Ovary (tissue), 9 donors: ENCODE results near the gene MEGF6. TPM values are rescaled to one million over a fixed set of nuclear protein-coding genes. Genes with fewer than 3 reads are reported as not detected.

ENCODE experiments used
- DNase-seq, 5 donors: peaks; one replicate each; pipeline ENCODE4 v3.0.0-alpha.2; 2019 to 2020
- H3K27ac ChIP-seq, 2 donors: fragments of 200-600 bp; one replicate each; pipeline versions ENCODE4 v1.5.1 to v1.8.0; 2019 to 2022
- H3K27me3 ChIP-seq: fragments of 200-600 bp; one replicate; pipeline ENCODE4 v1.8.0; 2022
- H3K36me3 ChIP-seq: fragments of 200-600 bp; sonication (generic); one replicate; pipeline ENCODE4 v1.5.1; 2019
- H3K4me1 ChIP-seq: one replicate; pipeline ENCODE4 v1.8.1; 2013; ENCODE audit warnings: mild to moderate bottlenecking, moderate library complexity; ENCODE audit not compliant: insufficient read depth
- H3K4me3 ChIP-seq: fragments of 200-600 bp; sonication (generic); one replicate; pipeline ENCODE4 v1.5.1; 2017
- H3K9me3 ChIP-seq, 2 donors: fragments of 200-600 bp in 1 of 2; sonication (generic) in 1 of 2; one replicate each; pipeline versions ENCODE4 v1.5.1 to v1.8.1; 2013 to 2019; ENCODE audit warnings: mild to moderate bottlenecking in 1 of 2, moderate library complexity in 1 of 2
- EP300 ChIP-seq: sonication (generic); formaldehyde crosslinking; IDR thresholded peaks from one replicate; pipeline ENCODE4 v1.6.1; 2017; ENCODE audit warnings: antibody characterized with exemption
- POLR2A ChIP-seq: fragments of 450-650 bp; IDR thresholded peaks from one replicate; pipeline ENCODE4 v1.6.1; 2017; ENCODE audit warnings: antibody characterized with exemption, mild to moderate bottlenecking, moderate library complexity
- WGBS, 3 donors: extraction: QIAGEN DNeasy Blood & Tissue Kit in 1 of 3; methylation state at CpG; one replicate each; pipeline versions ENCODE4 v1.1.5 to v1.1.7; 2013 to 2017; 5-methylcytosine and 5-hydroxymethylcytosine counted together
- intact Hi-C, 4 donors: fragments of 100-400 bp; cut with DNase I; formaldehyde crosslinking; loops; one replicate each; pipeline versions ENCODE4 v1.11.0 to v1.15.1; 2022 to 2023
- polyA plus RNA-seq, 2 donors: library from polyadenylated mRNA; stranded (reverse); fragments of 200-250 nt in 1 of 2; fragments of 350-450 nt in 1 of 2; fragmentation: Illumina TruSeq in 1 of 2; extraction: RNeasy Lipid Tissue Mini Kit (QIAGEN cat#74804) in 1 of 2; gene quantifications; one replicate each; pipeline ENCODE4 v1.2.3, GENCODE V29; 2013 to 2014
- total RNA-seq, 7 donors: library from RNA; depleted of rRNA in 2 of 7; stranded (reverse); fragments of >200 nt in 2 of 7; fragmentation: NEBNext Ultra II Directional in 3 of 7; extraction: Animal tissue kit (Norgen Biotek cat#: 25700) in 3 of 7; gene quantifications; one replicate each; pipeline versions ENCODE4 v1.1.0 to v1.2.4, GENCODE V29; 2016 to 2023
- TF ChIP-seq, protein P1 (sequence below), 3 donors: fragments of 450-650 bp in 2 of 3; fragments of 200-600 bp in 1 of 3; IDR thresholded peaks; one replicate each; pipeline versions ENCODE4 v1.5.1 to v1.8.0; 2016 to 2022; ENCODE audit warnings: antibody characterized with exemption in 3 of 3, mild to moderate bottlenecking in 1 of 3
- donor health status: DM: no; HTN: no; CAD: no; lungs with moderate emphysema.
- donor health status: DM: no; HTN: no; CAD: no.
- donor health status: Bipolar disorder and iron deficiency.
- donor health status: DM: yes; HTN: yes; CAD: no.
- donor health status: DM: no; HTN: no; CAD: no.
- donor health status: DM: yes; HTN: yes; CAD: no.

MEGF6 gene
- total and polyA plus RNA-seq, 9 donors: 0.10 to 117 (median 12.5) TPM

DNA sequence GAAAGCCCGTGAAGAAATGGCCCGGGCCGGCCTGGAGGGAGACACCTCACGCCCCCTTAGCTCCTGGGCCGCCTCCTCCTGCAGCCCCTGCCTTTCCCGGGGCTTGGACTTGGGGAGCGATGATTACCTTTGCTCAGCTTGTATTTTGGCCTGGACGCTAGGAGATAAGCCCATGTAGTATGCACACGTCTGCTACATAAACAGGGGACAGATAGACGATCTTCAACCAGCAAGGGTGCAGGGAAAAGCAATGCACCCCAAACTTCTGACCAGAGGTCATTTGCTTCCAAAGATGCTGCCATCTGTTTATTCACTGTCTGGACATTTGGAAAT is 41.9 kb upstream of the MEGF6 start:
- no peak for DNase-seq
- no peaks in the 10 kb centered on the region for H3K9me3 ChIP-seq
- no peak overlapping the region for H3K27ac ChIP-seq
- no peaks in the 10 kb centered on the region for H3K36me3 ChIP-seq
- WGBS, 3 donors: 35 to 38% (median 37%) methylated on average over 10 of the region's 10 CpGs
- H3K27me3 ChIP-seq: peaks cover 12% of the 10 kb centered on the region
- peaks cover 8% of the 10 kb centered on the region for H3K4me1 ChIP-seq
- TF ChIP-seq, protein P1, sequence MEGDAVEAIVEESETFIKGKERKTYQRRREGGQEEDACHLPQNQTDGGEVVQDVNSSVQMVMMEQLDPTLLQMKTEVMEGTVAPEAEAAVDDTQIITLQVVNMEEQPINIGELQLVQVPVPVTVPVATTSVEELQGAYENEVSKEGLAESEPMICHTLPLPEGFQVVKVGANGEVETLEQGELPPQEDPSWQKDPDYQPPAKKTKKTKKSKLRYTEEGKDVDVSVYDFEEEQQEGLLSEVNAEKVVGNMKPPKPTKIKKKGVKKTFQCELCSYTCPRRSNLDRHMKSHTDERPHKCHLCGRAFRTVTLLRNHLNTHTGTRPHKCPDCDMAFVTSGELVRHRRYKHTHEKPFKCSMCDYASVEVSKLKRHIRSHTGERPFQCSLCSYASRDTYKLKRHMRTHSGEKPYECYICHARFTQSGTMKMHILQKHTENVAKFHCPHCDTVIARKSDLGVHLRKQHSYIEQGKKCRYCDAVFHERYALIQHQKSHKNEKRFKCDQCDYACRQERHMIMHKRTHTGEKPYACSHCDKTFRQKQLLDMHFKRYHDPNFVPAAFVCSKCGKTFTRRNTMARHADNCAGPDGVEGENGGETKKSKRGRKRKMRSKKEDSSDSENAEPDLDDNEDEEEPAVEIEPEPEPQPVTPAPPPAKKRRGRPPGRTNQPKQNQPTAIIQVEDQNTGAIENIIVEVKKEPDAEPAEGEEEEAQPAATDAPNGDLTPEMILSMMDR (IDR thresholded peaks at IDR 0.05): no peak
- no peak for TF ChIP-seq EP300
- no peak for TF ChIP-seq POLR2A
- intact Hi-C loops: no loop called here
- H3K4me3 ChIP-seq: no peak overlapping the region

DNA sequence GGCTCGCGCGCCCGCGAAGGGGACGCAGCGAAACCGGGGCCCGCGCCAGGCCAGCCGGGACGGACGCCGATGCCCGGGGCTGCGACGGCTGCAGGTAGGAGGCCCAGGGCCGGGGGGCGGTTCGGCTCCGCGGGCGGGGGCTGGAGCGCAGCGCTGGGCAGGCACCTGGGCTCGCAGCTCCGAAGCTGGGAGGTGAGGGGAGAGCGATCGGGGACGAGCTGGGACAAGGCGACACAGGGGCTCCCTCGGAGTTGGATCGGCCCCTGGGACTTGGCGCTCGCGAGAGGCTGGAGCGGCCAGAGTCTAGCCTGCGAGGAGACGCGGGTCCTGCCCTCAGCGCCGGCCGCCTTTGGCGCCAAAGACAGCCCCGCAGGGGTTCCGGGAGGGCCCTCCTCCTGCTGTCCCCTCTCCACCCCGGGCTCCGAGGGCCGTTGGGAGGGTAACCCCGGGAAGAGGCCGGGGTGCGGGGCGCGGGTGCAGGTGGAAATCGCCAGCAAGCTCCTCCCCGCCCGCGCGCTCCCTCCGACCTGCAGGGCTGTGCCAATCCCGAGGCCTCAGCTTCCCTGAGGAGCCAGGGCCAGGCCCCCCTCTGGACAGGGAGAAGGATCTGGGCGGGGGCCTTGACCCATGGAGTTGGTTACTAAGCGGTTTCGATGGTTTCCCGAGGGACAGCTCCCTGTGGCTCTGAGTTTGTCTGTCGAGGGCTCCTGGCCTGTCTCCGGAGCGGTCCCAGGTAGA is 41.4 kb upstream of the MEGF6 start:
- no peak for TF ChIP-seq EP300
- Histone ChIP-seq H3K4me3 (peak overlapping the region; percentile 2), H3K36me3 (no peaks in the 10 kb centered on the region), H3K9me3 (no peaks in the 10 kb centered on the region), H3K27ac (no peak overlapping the region), H3K27me3 (peaks cover 12% of the 10 kb centered on the region), H3K4me1 (peaks cover 8% of the 10 kb centered on the region)
- DNase-seq: peak in 1 of 5 donors; percentile 28
- WGBS, 3 donors: 4 to 8% (median 5%) methylated on average over 65 to 68 of the region's 68 CpGs
- intact Hi-C loops: no loop called here

DNA sequence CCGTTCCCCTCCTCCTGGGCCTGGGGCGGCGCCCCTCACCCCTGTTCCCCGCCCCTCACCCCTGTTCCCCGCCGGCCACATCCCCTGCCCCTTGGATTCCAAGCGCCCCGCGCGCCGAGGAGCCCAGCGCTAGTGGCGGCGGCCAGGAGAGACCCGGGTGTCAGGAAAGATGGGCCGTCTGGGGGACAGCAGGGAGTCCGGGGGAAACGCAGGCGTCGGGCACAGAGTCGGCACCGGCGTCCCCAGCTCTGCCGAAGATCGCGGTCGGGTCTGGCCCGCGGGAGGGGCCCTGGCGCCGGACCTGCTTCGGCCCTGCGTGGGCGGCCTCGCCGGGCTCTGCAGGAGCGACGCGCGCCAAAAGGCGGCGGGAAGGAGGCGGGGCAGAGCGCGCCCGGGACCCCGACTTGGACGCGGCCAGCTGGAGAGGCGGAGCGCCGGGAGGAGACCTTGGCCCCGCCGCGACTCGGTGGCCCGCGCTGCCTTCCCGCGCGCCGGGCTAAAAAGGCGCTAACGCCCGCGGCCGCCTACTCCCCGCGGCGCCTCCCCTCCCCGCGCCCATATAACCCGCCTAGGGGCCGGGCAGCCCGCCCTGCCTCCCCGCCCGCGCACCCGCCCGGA is 40.7 kb upstream of the MEGF6 start, which contains the start of gene TP73:
Gene TP73, plus strand, starts transcription at position 587 of the 618 bp plus-strand sequence. CDS start 29,850 bp downstream, outside the sequence.
- 1 to 2% (median 1%) methylated on average over 20 to 80 of the region's 80 CpGs for WGBS, 3 donors
- Histone ChIP-seq H3K36me3 (no peaks in the 10 kb centered on the region), H3K9me3 (no peaks in the 10 kb centered on the region), H3K27me3 (peaks cover 12% of the 10 kb centered on the region), H3K27ac (no peak within 1 kb of the TSS), H3K4me3 (peak within 1 kb of the TSS; percentile 31), H3K4me1 (peaks cover 8% of the 10 kb centered on the region)
- intact Hi-C loops: no loop called here
- peak; percentile 33 to 63 (median 61) for DNase-seq
- TF ChIP-seq EP300 (no peak), POLR2A (no peak)
- TF ChIP-seq, protein P1 (IDR thresholded peaks at IDR 0.05): no peak

GRCh38 chr1:3651026-3651929 is 40.0 kb upstream of the MEGF6 start:
- TF ChIP-seq EP300: no peak
- TF ChIP-seq POLR2A: no peak
- TF ChIP-seq, protein P1 (IDR thresholded peaks at IDR 0.05): no peak
- WGBS, 3 donors: 4 to 6% (median 4%) methylated on average over 65 to 83 of the region's 83 CpGs
- intact Hi-C loops: no loop called here
- H3K4me1 ChIP-seq: peaks cover 8% of the 10 kb centered on the region
- H3K9me3 ChIP-seq: no peaks in the 10 kb centered on the region
- no peaks in the 10 kb centered on the region for H3K36me3 ChIP-seq
- peaks cover 12% of the 10 kb centered on the region for H3K27me3 ChIP-seq
- peak in 1 of 5 donors; percentile 41 for DNase-seq
- no peak overlapping the region for H3K27ac ChIP-seq
- H3K4me3 ChIP-seq: peak overlapping the region; percentile 31
